GM10266 (cell line): Measurements from ENCODE around the gene CST9L.

Experiments used
- DNase-seq: peaks from one replicate; pipeline ENCODE4 v3.0.0; 2012; ENCODE audit errors: extremely low spot score
- TF ChIP-seq, protein P1 (sequence below): IDR thresholded peaks from 2 replicates; pipeline ENCODE4 v1.5.1; 2012; ENCODE audit warnings: mild to moderate bottlenecking, low read depth; ENCODE audit not compliant: control insufficient read depth, insufficient read depth; ENCODE audit errors: missing control alignments

The CST9L gene

DNA sequence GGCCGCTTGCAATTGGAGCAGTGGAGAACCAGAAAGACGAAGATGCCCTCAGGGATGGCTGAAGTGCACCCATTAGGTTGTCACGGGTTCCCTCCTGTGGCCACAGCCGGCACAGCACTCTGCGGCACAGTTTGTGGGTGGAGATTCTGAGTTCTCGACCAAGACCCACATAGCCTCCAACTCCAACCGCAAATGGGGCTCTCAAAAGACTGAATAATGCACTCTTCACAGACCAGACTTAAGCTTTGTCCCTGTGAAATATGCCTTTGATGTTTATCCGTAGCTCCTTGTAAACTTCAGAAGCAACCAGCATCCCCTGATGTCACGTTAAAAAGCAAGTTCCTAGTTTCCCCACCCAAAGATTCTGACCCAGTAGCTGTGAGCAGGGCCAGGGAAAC lies 38.4 kb upstream of the CST9L start:
- TF ChIP-seq, protein P1, sequence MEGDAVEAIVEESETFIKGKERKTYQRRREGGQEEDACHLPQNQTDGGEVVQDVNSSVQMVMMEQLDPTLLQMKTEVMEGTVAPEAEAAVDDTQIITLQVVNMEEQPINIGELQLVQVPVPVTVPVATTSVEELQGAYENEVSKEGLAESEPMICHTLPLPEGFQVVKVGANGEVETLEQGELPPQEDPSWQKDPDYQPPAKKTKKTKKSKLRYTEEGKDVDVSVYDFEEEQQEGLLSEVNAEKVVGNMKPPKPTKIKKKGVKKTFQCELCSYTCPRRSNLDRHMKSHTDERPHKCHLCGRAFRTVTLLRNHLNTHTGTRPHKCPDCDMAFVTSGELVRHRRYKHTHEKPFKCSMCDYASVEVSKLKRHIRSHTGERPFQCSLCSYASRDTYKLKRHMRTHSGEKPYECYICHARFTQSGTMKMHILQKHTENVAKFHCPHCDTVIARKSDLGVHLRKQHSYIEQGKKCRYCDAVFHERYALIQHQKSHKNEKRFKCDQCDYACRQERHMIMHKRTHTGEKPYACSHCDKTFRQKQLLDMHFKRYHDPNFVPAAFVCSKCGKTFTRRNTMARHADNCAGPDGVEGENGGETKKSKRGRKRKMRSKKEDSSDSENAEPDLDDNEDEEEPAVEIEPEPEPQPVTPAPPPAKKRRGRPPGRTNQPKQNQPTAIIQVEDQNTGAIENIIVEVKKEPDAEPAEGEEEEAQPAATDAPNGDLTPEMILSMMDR: peak; percentile 91
- DNase-seq: peak; percentile 79

DNA sequence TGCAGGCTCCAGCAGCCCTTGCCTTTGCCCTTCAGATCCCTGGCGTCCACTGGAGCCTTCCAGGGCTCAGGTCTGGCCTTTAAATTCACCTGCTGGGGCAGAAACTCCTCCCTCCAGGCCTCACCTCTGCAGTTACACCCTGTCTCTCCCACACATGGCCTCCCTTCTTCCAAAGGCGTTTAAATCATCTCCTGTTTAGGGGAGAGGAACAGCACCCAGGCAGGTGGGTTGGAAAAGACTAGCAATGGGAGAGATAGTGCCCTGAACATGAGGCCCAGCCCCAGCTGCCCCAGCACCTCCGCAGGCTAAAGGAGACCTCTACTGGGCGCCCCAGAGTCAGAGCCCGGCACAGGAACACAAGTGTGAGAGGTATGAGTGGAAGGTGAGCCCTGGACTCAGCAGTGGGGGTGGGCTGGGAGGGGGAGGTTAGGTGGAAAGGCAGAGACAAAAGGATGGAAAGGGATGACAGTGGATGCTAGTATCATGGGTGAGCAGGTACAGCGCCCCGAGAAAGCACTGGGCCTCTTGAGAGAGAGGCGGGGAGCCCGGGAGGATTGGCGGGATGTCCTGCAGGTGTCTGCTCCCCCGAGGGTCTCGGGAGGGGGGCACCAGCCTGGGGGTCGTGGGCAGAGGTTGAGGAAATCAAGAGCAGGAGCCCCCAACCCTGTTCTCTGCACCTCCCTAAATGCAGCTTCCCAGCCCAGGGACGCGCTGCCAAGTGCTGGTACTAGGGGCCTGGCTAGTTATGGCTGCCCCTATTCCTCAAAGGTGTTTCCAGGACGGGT lies 37.8 kb upstream of the CST9L start, which contains the start of gene CST9:
Gene CST9, minus strand, starts transcription at position 51 of the 785 bp plus-strand sequence. CDS start 53 bp downstream, outside the sequence.
- TF ChIP-seq, protein P1: no peak
- DNase-seq: no peak

DNA sequence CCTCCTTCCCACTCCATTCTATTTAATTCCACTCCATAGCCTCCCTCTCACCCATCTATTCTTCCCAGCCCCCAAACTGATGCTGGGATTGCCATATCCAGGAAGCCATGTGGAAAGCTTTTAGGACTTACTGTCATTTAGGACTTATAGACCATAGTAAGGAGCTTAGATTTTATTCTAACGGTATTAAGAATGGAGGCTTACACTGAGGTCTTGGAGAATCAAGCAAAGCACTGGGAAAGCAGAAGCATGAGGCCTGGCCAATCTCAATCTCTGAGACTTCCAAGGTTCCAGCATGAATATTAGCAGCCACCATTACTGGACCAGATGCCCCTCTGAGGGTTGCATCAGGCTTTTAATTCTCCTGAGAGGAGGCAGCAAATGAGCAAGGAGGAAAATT lies 36.0 kb upstream of the CST9L start:
- TF ChIP-seq, protein P1: no peak
- DNase-seq: no peak

DNA sequence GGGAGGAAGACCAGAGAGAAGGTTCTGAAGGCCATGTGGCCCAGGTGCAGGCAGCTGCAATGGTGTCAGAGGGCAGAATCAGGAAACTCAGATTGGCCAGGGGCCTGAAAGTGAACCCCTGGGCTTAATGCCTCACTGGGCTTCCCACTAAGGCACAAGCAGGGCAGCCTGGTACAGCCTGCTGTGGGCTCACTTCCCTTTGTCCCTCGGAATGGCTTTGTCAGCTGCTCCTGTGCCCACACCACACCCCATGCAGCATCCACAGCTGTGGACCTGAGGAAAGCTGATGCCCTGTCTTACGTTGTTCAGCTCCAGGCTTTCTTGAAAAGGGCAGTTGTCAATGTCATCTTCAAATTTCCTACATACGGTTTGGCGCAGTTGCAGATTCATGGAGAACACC lies 35.0 kb upstream of the CST9L start:
- DNase-seq: no peak
- TF ChIP-seq, protein P1: no peak

DNA sequence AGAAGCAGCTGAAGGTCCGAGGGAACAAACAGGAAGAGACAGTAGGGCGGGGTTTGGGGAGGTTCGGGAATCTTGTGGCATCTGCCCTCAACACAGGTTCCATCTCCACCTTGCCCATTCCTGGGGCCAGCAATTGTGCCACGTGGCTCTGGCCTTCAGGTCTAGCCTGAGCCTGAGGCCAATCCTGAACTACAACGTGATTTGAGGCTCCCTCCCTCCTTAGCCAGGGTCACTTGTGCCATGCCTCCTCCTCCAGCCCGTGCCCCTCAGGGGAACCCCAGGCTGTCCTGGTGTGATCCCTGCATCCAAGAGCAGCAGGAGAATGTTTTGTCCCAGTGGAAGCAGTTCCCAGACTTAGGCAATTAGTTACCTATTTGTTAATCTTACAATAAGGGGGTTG lies 34.4 kb upstream of the CST9L start:
- TF ChIP-seq, protein P1: no peak
- DNase-seq: no peak

DNA sequence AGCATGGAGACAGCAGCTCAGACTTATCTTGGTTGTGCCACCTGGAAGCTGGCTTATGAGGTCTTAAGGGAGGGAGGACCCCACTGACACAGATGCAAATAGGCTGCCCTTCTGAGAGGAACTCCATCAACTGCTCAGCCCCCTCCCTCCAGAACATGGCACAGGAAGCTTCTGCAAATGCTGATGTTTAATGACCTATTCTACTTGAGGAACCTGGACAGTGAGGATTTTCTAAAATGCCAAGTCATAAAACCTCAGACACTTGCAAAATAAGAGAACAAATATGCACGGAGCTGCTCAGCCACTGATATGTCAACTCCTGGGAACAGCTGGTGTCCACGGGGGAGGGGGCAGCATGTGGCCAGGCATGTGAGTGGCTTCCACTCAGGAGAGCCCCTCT lies 34.0 kb upstream of the CST9L start:
- TF ChIP-seq, protein P1: no peak
- DNase-seq: no peak

DNA sequence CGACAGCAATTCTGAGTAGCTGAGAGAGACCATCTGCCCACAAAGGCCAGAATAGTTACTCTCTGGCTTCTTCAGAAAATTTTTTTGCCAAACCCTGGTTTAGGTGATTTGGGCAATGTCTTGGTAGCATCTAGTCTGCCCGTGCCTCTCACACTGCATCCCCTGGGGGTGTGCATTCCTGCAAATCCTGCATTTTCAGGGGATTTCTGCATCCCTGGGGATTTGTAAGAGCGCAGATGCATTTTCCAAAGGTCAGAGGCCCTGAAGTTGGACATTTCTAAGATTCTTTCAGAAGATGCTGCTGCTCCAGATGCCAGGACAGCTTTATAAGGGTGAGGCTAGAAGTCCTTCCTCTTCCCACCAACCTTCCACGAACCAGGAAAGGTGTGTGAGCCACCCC lies 33.4 kb upstream of the CST9L start:
- DNase-seq: no peak
- TF ChIP-seq, protein P1: no peak
